ENCODE data around the gene TRABD2B.

DNA sequence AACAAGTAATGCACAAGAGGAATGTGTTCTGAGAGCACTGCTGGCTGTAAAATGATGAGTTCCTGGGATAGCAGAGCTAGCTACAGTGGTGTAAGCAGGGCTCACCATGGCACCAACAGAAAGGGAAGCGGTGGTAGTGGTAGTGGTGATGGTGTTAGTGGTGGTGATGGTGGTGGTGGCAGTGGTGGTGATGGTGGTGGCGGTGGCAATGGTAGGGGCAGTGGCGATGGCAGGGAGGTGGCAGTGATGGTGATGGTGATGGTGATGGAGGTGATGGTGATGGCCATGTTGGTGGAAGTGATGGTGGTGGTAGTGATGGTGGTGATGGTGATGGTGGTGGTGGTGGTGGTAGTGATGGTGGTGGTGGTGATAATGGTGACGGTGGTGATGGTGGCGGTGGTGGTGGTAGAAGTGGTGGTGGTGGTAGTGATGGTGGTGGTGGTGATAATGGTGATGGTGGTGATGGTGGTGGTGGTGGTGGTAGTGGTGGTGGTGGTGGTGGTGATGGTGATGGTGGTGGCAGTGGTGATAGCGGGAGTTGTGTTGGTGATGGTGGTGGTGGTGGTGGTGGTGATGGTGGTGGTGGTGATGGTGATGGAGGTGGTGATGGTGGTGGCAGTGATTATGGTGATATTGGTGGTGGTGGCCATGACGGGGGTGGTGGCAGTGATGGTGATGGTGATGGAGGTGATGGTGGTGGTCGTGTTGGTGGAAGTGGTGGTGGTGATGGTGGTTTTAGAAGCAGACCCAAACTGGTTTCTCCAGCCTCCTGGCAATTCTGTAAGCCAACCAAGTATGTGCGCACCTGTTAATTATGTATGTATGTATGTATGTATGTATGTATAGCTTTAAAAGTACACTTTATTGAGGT is 254.1 kb downstream of the TRABD2B start:
- TF ChIP-seq SP1 (CRISPR knock-in tag; conservative IDR thresholded peaks at IDR 0.05) (no peak), E2F4 (CRISPR knock-in tag; IDR thresholded peaks at IDR 0.05; ENCODE audit: borderline replicate concordance, low read depth) (no peak)

Measured in WTC11 (cell line).